Neural cell (in vitro differentiated cells): ENCODE results near the gene THEM5. TPM values are rescaled to one million over a fixed set of nuclear protein-coding genes. Genes with fewer than 3 reads are reported as not detected.

Source experiments
- H2AFZ ChIP-seq: fragments of 200-600, 300-800 bp; sonication (generic), shearing (Covaris generic); 2 replicates; pipeline ENCODE4 v1.6.0; 2014; ENCODE audit warnings: low read depth, mild to moderate bottlenecking, antibody characterized with exemption, low read length, moderate library complexity
- H3F3A ChIP-seq: fragments of 200-600 bp; shearing (Covaris generic); 2 replicates; pipeline ENCODE4 v1.6.1; 2016; ENCODE audit warnings: mild to moderate bottlenecking, moderate library complexity, mixed read lengths, antibody characterized with exemption, low read length; ENCODE audit not compliant: insufficient read depth, poor library complexity, severe bottlenecking
- H3K27ac ChIP-seq: fragments of 200-600, 300-800 bp; sonication (generic), shearing (Covaris generic); 2 replicates; pipeline ENCODE4 v1.5.1; 2014; ENCODE audit warnings: mild to moderate bottlenecking, low read length, moderate library complexity
- H3K27me3 ChIP-seq: fragments of 300-800, 200-600 bp; sonication (generic), shearing (Covaris generic); 2 replicates; pipeline ENCODE4 v1.6.0; 2014; ENCODE audit warnings: mild to moderate bottlenecking, low read depth, low read length, moderate library complexity; ENCODE audit not compliant: insufficient read depth
- H3K36me3 ChIP-seq: fragments of 300-800, 200-600 bp; sonication (generic), shearing (Covaris generic); 2 replicates; pipeline ENCODE4 v1.5.1; 2014; ENCODE audit warnings: mild to moderate bottlenecking, antibody characterized with exemption, low read length, moderate library complexity; ENCODE audit not compliant: insufficient read depth
- H3K4me2 ChIP-seq: fragments of 300-800, 200-600 bp; sonication (generic), shearing (Covaris generic); 2 replicates; pipeline ENCODE4 v1.6.0; 2014; ENCODE audit warnings: mild to moderate bottlenecking, low read length
- H3K4me3 ChIP-seq: fragments of 300-800, 200-600 bp; sonication (generic), shearing (Covaris generic); 2 replicates; pipeline ENCODE4 v1.5.1; 2014; ENCODE audit warnings: mild to moderate bottlenecking, low read length, moderate library complexity
- H3K79me2 ChIP-seq: fragments of 200-600 bp; shearing (Covaris generic); replicated peaks from 2 replicates; pipeline ENCODE4 v1.6.0; 2014; ENCODE audit warnings: mild to moderate bottlenecking, low read length, moderate library complexity; ENCODE audit not compliant: insufficient read depth
- H3K9ac ChIP-seq: fragments of 300-800, 200-600 bp; sonication (generic), shearing (Covaris generic); 2 replicates; pipeline ENCODE4 v1.6.1; 2016; ENCODE audit warnings: mild to moderate bottlenecking, low read length, mixed read lengths
- H3K9me2 ChIP-seq: fragments of 200-600 bp; shearing (Covaris generic); 2 replicates; pipeline ENCODE4 v1.6.1; 2016; ENCODE audit warnings: mild to moderate bottlenecking, low read length, mixed read lengths; ENCODE audit not compliant: insufficient read depth
- H3K9me3 ChIP-seq: fragments of 200-600, 300-800 bp; sonication (generic), shearing (Covaris generic); 2 replicates; pipeline ENCODE4 v1.6.1; 2016; ENCODE audit warnings: mild to moderate bottlenecking, mixed run types, low read length, moderate library complexity, mixed read lengths
- H4K20me1 ChIP-seq: fragments of 200-600 bp; shearing (Covaris generic); 2 replicates; pipeline ENCODE4 v1.6.1; 2016; ENCODE audit warnings: mild to moderate bottlenecking, mixed run types; ENCODE audit not compliant: insufficient read depth
- CTCF ChIP-seq: fragments of 450-650 bp; IDR thresholded peaks from 2 replicates; pipeline ENCODE4 v1.5.1; 2014; ENCODE audit warnings: antibody characterized with exemption, mild to moderate bottlenecking, moderate library complexity; ENCODE audit not compliant: poor library complexity, severe bottlenecking
- EP300 ChIP-seq: fragments of 450-650 bp; conservative IDR thresholded peaks from 2 replicates; pipeline ENCODE4 v1.6.1; 2014; ENCODE audit warnings: antibody characterized with exemption, mild to moderate bottlenecking, moderate library complexity; ENCODE audit not compliant: poor library complexity, severe bottlenecking
- EZH2 ChIP-seq: fragments of 200-600, 300-800 bp; shearing (Covaris generic), sonication (generic); IDR thresholded peaks from 2 replicates; pipeline ENCODE4 v1.6.1; 2014; ENCODE audit warnings: antibody characterized with exemption, low read length, borderline replicate concordance, mild to moderate bottlenecking; ENCODE audit not compliant: insufficient read depth, poor library complexity, severe bottlenecking
- MXI1 ChIP-seq: fragments of 450-650 bp; conservative IDR thresholded peaks from 2 replicates; pipeline ENCODE4 v1.6.1; 2014; ENCODE audit warnings: antibody characterized with exemption, mild to moderate bottlenecking; ENCODE audit not compliant: poor library complexity, severe bottlenecking
- POLR2AphosphoS5 ChIP-seq: IDR thresholded peaks from 2 replicates; pipeline ENCODE4 v1.6.1; 2012
- RAD21 ChIP-seq: fragments of 450-650 bp; conservative IDR thresholded peaks from 2 replicates; pipeline ENCODE4 v1.6.1; 2014; ENCODE audit warnings: antibody characterized with exemption, mild to moderate bottlenecking, moderate library complexity
- SMC3 ChIP-seq: fragments of 450-650 bp; conservative IDR thresholded peaks from 2 replicates; pipeline ENCODE4 v1.6.1; 2014; ENCODE audit warnings: antibody characterized with exemption, mild to moderate bottlenecking, moderate library complexity; ENCODE audit not compliant: poor library complexity
- TAF1 ChIP-seq: IDR thresholded peaks from 2 replicates; pipeline ENCODE4 v1.6.1; 2012; ENCODE audit warnings: low read depth
- polyA plus RNA-seq: library from polyadenylated mRNA; depleted of rRNA; stranded (reverse); fragments of >200 nt; gene quantifications from 2 replicates; pipeline ENCODE4 v1.2.3, GENCODE V29; 2014
- TF ChIP-seq, protein P1 (sequence below): IDR thresholded peaks from 2 replicates; pipeline ENCODE4 v1.6.1; 2012; ENCODE audit warnings: borderline replicate concordance

Gene THEM5
- polyA plus RNA-seq, 1 donor from 2014 or later = not detected

DNA sequence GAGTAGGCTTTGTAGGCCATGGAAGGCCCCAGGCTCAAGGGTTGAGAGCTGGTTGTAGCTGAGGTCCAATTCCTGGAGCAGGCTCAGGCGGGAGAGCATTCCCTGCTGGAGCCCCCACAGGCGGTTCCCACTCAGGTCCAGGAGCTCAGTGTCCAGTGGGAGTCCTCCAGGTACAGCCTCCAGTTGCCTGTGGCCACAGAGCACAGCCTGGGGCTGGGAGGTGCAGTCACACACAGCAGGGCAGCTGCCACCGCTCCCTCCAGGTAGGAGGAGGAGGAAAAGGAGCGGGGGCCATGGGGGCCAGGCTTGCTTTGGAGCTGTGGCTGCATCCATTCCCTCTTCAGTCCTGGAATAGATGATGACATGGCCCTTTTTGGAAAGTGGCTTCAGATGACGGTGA lies 51.1 kb downstream of the THEM5 start:
- TF ChIP-seq EZH2 (no peak), MXI1 (no peak), EP300 (no peak), RAD21 (no peak), POLR2AphosphoS5 (no peak), TAF1 (no peak), SMC3 (no peak), CTCF (no peak)
- TF ChIP-seq, protein P1, sequence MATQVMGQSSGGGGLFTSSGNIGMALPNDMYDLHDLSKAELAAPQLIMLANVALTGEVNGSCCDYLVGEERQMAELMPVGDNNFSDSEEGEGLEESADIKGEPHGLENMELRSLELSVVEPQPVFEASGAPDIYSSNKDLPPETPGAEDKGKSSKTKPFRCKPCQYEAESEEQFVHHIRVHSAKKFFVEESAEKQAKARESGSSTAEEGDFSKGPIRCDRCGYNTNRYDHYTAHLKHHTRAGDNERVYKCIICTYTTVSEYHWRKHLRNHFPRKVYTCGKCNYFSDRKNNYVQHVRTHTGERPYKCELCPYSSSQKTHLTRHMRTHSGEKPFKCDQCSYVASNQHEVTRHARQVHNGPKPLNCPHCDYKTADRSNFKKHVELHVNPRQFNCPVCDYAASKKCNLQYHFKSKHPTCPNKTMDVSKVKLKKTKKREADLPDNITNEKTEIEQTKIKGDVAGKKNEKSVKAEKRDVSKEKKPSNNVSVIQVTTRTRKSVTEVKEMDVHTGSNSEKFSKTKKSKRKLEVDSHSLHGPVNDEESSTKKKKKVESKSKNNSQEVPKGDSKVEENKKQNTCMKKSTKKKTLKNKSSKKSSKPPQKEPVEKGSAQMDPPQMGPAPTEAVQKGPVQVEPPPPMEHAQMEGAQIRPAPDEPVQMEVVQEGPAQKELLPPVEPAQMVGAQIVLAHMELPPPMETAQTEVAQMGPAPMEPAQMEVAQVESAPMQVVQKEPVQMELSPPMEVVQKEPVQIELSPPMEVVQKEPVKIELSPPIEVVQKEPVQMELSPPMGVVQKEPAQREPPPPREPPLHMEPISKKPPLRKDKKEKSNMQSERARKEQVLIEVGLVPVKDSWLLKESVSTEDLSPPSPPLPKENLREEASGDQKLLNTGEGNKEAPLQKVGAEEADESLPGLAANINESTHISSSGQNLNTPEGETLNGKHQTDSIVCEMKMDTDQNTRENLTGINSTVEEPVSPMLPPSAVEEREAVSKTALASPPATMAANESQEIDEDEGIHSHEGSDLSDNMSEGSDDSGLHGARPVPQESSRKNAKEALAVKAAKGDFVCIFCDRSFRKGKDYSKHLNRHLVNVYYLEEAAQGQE = no peak
- H3K9me3 ChIP-seq = no peaks in the 10 kb centered on the region
- no peaks in the 10 kb centered on the region for H3K79me2 ChIP-seq
- H3K27me3 ChIP-seq = no peaks in the 10 kb centered on the region
- H3K36me3 ChIP-seq = no peaks in the 10 kb centered on the region
- H3K4me2 ChIP-seq = no peak overlapping the region
- no peak overlapping the region for H3K9ac ChIP-seq
- H3K4me3 ChIP-seq = no peak overlapping the region
- H2AFZ ChIP-seq = no peak overlapping the region
- H3K9me2 ChIP-seq = no peaks in the 10 kb centered on the region
- H3F3A ChIP-seq = no peaks in the 10 kb centered on the region
- H4K20me1 ChIP-seq = no peaks in the 10 kb centered on the region
- no peak overlapping the region for H3K27ac ChIP-seq

DNA sequence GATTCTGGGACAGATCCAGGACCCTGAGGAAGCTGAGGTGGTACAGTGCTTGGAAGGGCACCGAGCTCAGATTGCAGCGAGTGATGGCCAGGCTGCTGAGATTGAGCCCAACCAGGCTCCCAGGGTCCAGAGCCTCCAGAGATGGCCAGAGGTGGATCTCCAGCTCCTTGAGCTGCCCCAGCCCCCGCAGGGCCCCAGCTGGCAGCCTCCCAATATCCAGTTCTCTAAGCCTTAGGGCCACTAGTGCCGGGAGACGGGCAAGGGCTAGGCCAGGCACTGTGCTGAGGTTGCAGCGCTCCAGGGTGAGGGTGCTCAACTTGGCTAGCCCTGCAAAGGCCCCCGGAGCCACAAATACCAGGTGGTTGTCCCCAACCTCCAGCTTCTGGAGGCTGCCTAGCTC lies 51.7 kb downstream of the THEM5 start:
- Histone ChIP-seq H3K9me3 (no peaks in the 10 kb centered on the region), H2AFZ (no peak overlapping the region), H3K4me2 (no peak overlapping the region), H3K27me3 (no peaks in the 10 kb centered on the region), H3K79me2 (no peaks in the 10 kb centered on the region), H3K27ac (no peak overlapping the region), H3K9ac (no peak overlapping the region), H3K9me2 (no peaks in the 10 kb centered on the region), H3F3A (no peaks in the 10 kb centered on the region), H3K36me3 (no peaks in the 10 kb centered on the region), H3K4me3 (no peak overlapping the region), H4K20me1 (no peaks in the 10 kb centered on the region)
- no peak for TF ChIP-seq POLR2AphosphoS5
- no peak for TF ChIP-seq CTCF
- TF ChIP-seq MXI1 = no peak
- TF ChIP-seq, protein P1 = no peak
- no peak for TF ChIP-seq EP300
- TF ChIP-seq SMC3 = no peak
- no peak for TF ChIP-seq TAF1
- no peak for TF ChIP-seq RAD21
- no peak for TF ChIP-seq EZH2
